ENCODE measurements around the gene HYOU1. TPM values are rescaled to one million over a fixed set of nuclear protein-coding genes. Genes with fewer than 3 reads are reported as not detected.
A peak's percentile ranks its signal among the peaks of the same experiment; 100 is the strongest.
"Not testable (repeated sequence)": the region's sequence is repeated elsewhere in the genome, so short reads cannot be mapped to it uniquely, and the experiment has no call there.

HYOU1 gene
- polyA plus RNA-seq, 1 donor: 37.2 TPM

- DNase-seq: no peak
Measured at GRCh38 chr11:119087123-119087522, 30.1 kb upstream of the HYOU1 start.

- no peak for DNase-seq
Measured at GRCh38 chr11:119085437-119085847, 28.4 kb upstream of the HYOU1 start.

- peak; percentile 97 for DNase-seq
Measured at GRCh38 chr11:119084663-119085436, 27.8 kb upstream of the HYOU1 start, which contains the start of gene HMBS. Gene HMBS (plus strand): TSS chr11:119084881. CDS start chr11:119085034, 153 bp downstream.

DNA sequence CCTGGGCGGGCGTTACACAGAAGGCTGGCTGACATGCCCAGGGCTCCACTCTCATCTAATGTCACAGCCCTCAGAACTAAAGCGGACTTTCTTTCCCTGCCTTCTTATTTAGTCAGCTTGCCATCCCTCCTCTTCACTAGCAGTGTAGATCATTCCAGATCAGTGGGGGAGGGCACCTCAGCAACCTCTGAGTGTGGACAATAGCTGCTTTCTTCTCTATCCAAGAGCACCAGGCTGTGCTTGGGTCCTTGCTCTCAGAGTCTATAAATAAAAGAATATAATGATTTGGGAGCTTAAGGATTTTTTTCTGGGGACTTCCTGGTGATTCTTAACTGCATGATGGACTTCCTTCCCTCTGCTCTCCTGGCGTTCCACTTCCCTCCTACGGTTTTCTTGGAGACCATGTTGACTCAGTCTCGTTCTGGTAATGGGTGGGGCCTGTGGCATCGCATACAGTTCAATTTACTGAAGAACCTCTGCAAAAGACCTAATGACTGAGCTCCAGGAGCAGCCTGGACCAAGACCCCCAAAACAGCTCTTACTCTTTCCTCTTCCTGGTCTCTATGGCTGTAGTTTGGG is 24.8 kb upstream of the HYOU1 start:
- no peak for DNase-seq

GRCh38 chr11:119078675-119079420 is 21.8 kb upstream of the HYOU1 start:
- no peak for DNase-seq

GRCh38 chr11:119077839-119078238 is 20.8 kb upstream of the HYOU1 start:
- no peak for DNase-seq

GRCh38 chr11:119067371-119068222 is 10.6 kb upstream of the HYOU1 start, which contains the start of gene VPS11:
Gene VPS11 (plus strand): TSS chr11:119067818. CDS start chr11:119067824, 6 bp downstream.
- DNase-seq: peak; percentile 97

- no peak for DNase-seq
Measured at GRCh38 chr11:119065369-119065768, 8.4 kb upstream of the HYOU1 start.

GRCh38 chr11:119062779-119063178 is 5.8 kb upstream of the HYOU1 start:
- no peak for DNase-seq

GRCh38 chr11:119061256-119061655 is 4.3 kb upstream of the HYOU1 start:
- DNase-seq: no peak

GRCh38 chr11:119059128-119059527 is 2.1 kb upstream of the HYOU1 start:
- DNase-seq: not testable (repeated sequence)

GRCh38 chr11:119056421-119056999 is 495 bp downstream of the HYOU1 start:
- DNase-seq: no peak

- DNase-seq: no peak
Measured at GRCh38 chr11:119055901-119056300, 1.1 kb downstream of the HYOU1 start.

DNA sequence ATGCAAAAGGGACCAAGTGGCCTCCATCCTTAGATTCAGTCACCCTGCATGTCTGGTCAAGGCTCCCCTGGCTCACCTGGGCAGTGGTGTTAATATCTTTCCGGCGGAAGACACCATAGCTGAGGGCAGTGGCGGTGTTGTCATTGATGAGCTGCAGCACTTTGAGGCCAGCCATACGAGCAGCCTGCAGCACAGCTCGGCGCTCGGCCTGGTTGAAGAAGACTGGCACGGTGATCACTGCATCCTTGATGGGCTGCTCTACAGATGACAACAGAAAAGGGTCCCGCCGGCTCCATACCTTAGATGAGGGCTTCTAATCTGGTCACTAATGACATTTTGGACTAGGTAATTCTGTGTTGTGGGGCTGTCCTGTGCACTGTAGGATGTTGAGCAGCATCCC is 2.6 kb downstream of the HYOU1 start:
- DNase-seq: no peak

- no peak for DNase-seq
Measured at GRCh38 chr11:119052163-119052814, 4.7 kb downstream of the HYOU1 start.

DNA sequence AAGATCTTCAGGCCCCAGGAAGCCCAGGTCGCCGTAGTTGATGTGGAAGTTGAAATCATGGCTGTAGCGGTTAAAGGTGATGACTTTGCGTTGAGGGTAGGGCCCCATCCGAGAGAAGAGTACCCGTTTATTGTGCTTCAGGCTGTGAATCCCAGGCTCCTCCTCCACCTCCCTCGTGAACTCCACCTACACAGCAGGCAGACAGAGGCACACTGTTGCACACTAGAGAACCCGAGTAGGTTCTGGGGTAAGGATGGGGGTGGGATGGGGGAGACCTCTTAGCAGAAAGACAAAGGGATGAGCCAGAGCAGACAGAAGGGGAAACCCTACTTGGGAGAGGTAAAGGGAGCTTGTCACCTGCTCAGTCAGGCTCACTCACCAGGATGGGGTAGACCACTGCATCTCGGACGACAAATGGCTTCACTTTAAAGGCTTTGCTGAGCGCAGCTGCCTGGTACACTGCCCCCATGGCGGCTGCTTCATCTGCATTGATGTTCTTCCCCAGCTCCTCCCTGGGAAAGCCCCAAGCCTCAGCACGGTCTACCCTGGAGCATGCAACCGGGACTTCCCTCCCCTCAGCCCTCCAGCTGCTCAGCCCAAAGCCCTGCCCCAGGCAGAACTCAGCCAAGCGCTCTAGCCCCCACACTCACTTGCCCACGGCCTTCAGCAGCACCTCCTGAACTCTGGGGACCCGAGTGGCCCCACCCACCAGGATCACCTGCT is 5.4 kb downstream of the HYOU1 start:
- DNase-seq: no peak

GRCh38 chr11:119049081-119049480 is 7.9 kb downstream of the HYOU1 start:
- DNase-seq: no peak

- no peak for DNase-seq
Measured at GRCh38 chr11:119048644-119049043, 8.4 kb downstream of the HYOU1 start.

- DNase-seq: no peak
Measured at GRCh38 chr11:119047205-119047604, 9.8 kb downstream of the HYOU1 start.

- no peak for DNase-seq
Measured at GRCh38 chr11:119046489-119046888, 10.5 kb downstream of the HYOU1 start.

DNA sequence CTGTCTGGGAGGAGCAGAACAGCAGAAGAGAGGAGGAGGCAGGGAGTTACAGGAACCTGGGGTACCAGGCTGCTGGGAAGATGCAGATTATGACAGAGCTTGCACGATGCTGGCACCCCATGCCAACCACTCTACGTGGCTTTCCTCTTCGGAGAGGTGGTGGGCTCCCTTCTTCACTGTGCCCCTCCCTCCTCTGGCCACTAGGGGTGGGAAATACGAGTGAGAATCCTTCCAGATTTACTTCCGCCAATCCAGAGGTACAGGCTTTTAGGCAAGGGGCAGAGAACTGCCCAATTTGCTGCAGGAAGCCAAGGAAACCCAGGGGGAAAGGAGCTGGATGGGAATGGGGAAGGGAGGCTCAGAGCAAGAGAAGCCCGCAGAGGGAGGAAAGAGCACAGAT is 12.3 kb downstream of the HYOU1 start:
- no peak for DNase-seq
